Activated T-cell treated with anti-CD3 and anti-CD28 coated beads, Interleukin-2, amount 50 U/mL, for 72 hours (primary cell): Measurements from ENCODE around the gene CPB2. TPM values are rescaled to one million over a fixed set of nuclear protein-coding genes. Genes with fewer than 3 reads are reported as not detected.

Experiments used
- ATAC-seq, 2 donors: fragments of 150-1000 bp; cut with Tn5 transposase; replicated peaks in 1 of 2; 2 replicates each; pipeline ENCODE4 v1.10.0; 2021; ENCODE audit warnings: moderate library complexity in 2 of 2, mild to moderate bottlenecking in 1 of 2
- DNase-seq, 2 donors: peaks; one replicate each; pipeline ENCODE4 v3.0.0; 2021 to 2022; ENCODE audit warnings: mixed read lengths in 1 of 2
- H3K27ac Mint-ChIP-seq: one replicate; pipeline ENCODE4 v1.8.0; 2022; ENCODE audit warnings: mild to moderate bottlenecking, moderate library complexity, mixed read lengths
- H3K27me3 Mint-ChIP-seq: one replicate; pipeline ENCODE4 v1.8.0; 2022; ENCODE audit warnings: low read depth, mixed read lengths
- H3K36me3 Mint-ChIP-seq, 2 donors: one replicate each; pipeline ENCODE4 v1.8.0; 2022; ENCODE audit warnings: mixed read lengths in 2 of 2, mild to moderate bottlenecking in 1 of 2; ENCODE audit not compliant: insufficient read depth in 2 of 2
- H3K4me1 Mint-ChIP-seq: one replicate; pipeline ENCODE4 v1.8.0; 2022; ENCODE audit warnings: low read depth, mixed read lengths
- H3K4me3 Mint-ChIP-seq, 2 donors: one replicate each; pipeline ENCODE4 v1.8.0; 2022; ENCODE audit warnings: mild to moderate bottlenecking in 2 of 2, mixed read lengths in 2 of 2, moderate library complexity in 2 of 2
- H3K9me3 Mint-ChIP-seq, 2 donors: one replicate each; pipeline ENCODE4 v1.8.0; 2022; ENCODE audit warnings: mixed read lengths in 2 of 2
- total RNA-seq, 2 donors: library from RNA; stranded (reverse); gene quantifications; one replicate each; pipeline ENCODE4 v1.2.3, GENCODE V29; 2022

CPB2 gene
- total RNA-seq, 2 donors from 2014 or later = not detected

GRCh38 chr13:46052319-46053161 is 52.3 kb downstream of the CPB2 start, which contains the start of gene ZC3H13:
Gene ZC3H13 (minus strand): TSS chr13:46052746. CDS start chr13:46045507, 7,239 bp downstream.
- peak; percentile 89 to 95 for DNase-seq
- Mint-ChIP-seq H3K9me3 (no peaks in the 10 kb centered on the region), H3K27me3 (peaks cover 7% of the 10 kb centered on the region), H3K4me3 (peak within 1 kb of the TSS; percentile 88 to 95), H3K4me1 (peaks cover 55% of the 10 kb centered on the region), H3K36me3 (peaks cover 0 to 3% of the 10 kb centered on the region in 2 donors), H3K27ac (peak within 1 kb of the TSS; percentile 98)
- ATAC-seq = peak; percentile 100

- DNase-seq = no peak
- H3K27ac Mint-ChIP-seq = peak overlapping the region; percentile 98
- H3K36me3 Mint-ChIP-seq = peaks cover 0 to 3% of the 10 kb centered on the region in 2 donors
- peak overlapping the region; percentile 88 to 95 for H3K4me3 Mint-ChIP-seq
- no peaks in the 10 kb centered on the region for H3K9me3 Mint-ChIP-seq
- peaks cover 7% of the 10 kb centered on the region for H3K27me3 Mint-ChIP-seq
- peaks cover 55% of the 10 kb centered on the region for H3K4me1 Mint-ChIP-seq
- no peak for ATAC-seq
Measured at GRCh38 chr13:46051968-46052318, 52.9 kb downstream of the CPB2 start.

DNA sequence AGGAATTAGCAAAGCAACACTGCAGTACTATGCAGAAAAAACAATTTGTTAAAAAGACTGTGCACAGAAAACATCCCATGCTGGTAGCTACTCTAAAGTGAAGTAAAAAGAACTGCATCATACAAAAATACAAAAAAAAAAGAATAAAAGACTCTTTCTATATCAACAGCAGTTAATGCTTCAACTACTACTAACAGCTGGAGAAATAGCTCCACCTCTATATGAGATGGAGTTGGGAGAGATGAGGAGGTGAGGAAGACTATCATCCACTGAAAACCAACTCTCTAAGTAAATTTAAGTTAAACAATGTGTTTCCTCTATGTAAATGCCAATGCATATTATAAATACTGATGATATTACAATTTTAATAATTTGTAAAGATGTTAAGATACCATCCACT is 54.1 kb downstream of the CPB2 start:
- no peak for ATAC-seq
- Mint-ChIP-seq H3K36me3 (peaks cover 0 to 3% of the 10 kb centered on the region in 2 donors), H3K4me1 (peaks cover 55% of the 10 kb centered on the region), H3K4me3 (peak overlapping the region; percentile 50 to 66), H3K27me3 (no peaks in the 10 kb centered on the region), H3K27ac (no peak overlapping the region), H3K9me3 (no peaks in the 10 kb centered on the region)
- DNase-seq = no peak

GRCh38 chr13:46045424-46045823 is 59.4 kb downstream of the CPB2 start:
- Mint-ChIP-seq H3K27ac (no peak overlapping the region), H3K27me3 (no peaks in the 10 kb centered on the region), H3K4me3 (peak overlapping the region in 1 of 2 donors; percentile 45), H3K9me3 (no peaks in the 10 kb centered on the region), H3K4me1 (peaks cover 40% of the 10 kb centered on the region), H3K36me3 (peaks cover 0 to 6% of the 10 kb centered on the region in 2 donors)
- ATAC-seq = no peak
- no peak for DNase-seq

DNA sequence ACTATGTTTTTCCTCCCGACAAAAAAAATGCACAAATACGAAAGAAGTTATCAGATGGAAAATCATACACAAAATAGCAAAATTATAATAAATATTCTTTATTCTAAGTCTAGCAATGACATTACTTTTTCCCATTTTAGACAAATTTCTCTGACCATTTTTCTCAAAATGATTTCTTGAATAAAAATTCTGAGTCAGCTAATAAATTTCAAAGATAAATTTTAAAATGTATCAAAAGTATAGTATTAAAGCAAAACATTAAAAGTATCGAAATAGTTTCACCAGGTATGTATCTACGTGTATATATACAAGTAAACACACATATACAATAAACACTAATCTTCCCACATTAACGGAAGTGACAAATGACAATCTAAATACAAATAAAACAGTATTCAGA is 61.2 kb downstream of the CPB2 start:
- H3K4me1 Mint-ChIP-seq = peaks cover 26% of the 10 kb centered on the region

DNA sequence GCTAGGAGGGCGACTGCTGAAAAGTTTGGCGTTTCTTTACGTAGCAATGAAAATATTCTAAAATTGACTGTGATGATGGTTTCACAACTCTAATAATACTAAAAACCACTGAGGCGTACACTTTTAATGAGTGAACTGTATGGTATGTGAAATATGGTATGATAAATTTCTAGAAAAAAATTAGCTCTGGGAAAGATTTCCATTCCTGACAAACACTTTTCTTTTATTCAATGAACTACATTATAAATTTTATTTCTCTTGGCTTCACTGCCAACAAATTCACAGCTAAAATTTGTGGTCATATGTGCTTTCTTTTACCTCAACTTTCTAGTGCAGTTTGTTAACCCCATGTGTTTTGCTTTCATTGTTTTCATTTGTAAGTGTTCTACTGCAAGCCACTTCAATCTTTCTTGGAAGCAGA is 63.4 kb downstream of the CPB2 start:
- peaks cover 15% of the 10 kb centered on the region for H3K4me1 Mint-ChIP-seq
- H3K27me3 Mint-ChIP-seq = no peaks in the 10 kb centered on the region
- peaks cover 2 to 18% of the 10 kb centered on the region in 2 donors for H3K36me3 Mint-ChIP-seq
- no peak for DNase-seq
- no peak overlapping the region for H3K27ac Mint-ChIP-seq
- no peak for ATAC-seq
- H3K9me3 Mint-ChIP-seq = no peaks in the 10 kb centered on the region
- no peak overlapping the region for H3K4me3 Mint-ChIP-seq

More for the DNA sequence above, 61.2 kb downstream of the CPB2 start:
- Mint-ChIP-seq H3K9me3 (no peaks in the 10 kb centered on the region), H3K27me3 (no peaks in the 10 kb centered on the region), H3K27ac (no peak overlapping the region), H3K36me3 (peaks cover 0 to 9% of the 10 kb centered on the region in 2 donors), H3K4me3 (no peak overlapping the region)
- no peak for DNase-seq
- ATAC-seq = no peak

- H3K36me3 Mint-ChIP-seq = peaks cover 2 to 22% of the 10 kb centered on the region in 2 donors
- peaks cover 15% of the 10 kb centered on the region for H3K4me1 Mint-ChIP-seq
- DNase-seq (no peak), ATAC-seq (no peak)
- no peaks in the 10 kb centered on the region for H3K27me3 Mint-ChIP-seq
- H3K9me3 Mint-ChIP-seq = no peaks in the 10 kb centered on the region
- H3K4me3 Mint-ChIP-seq = no peak overlapping the region
- no peak overlapping the region for H3K27ac Mint-ChIP-seq
Measured at GRCh38 chr13:46040763-46041162, 64.1 kb downstream of the CPB2 start.

DNA sequence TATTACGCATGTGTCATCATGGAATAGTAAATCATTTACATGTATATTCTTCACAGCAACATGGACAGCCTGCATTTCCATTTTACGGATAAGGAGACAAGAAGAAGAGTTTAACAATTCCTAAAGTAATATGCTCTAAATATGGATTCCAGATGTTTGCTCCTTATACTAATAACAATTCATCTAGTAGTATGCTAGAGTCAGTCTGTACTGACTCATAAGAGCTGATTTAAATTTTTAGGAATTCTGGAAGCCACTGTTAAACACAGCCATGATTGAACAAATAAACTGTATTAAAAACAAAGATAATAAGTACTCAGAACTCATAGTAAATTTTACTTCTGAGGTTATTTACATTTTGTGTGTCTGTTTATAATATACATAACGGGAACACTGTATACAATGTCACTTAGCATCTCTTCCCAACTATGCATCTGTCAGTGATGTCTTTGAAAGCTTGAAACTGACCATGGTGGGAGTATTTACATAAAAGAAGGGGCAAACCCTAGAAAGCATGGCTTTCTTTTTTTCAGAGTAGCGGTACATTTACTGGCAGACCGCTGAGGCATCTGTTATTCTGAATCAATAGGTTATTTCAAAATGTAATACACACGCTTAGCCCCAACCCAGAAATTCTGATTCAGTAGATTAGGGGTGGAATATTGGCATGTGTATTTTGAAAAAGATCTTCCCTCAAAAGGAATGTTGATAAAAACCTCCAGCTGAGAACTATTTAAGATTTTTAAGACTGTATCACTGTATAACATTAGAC is 65.2 kb downstream of the CPB2 start:
- ATAC-seq (no peak), DNase-seq (no peak)
- Mint-ChIP-seq H3K36me3 (peaks cover 2 to 23% of the 10 kb centered on the region in 2 donors), H3K9me3 (no peaks in the 10 kb centered on the region), H3K27me3 (no peaks in the 10 kb centered on the region), H3K4me1 (peaks cover 9% of the 10 kb centered on the region), H3K4me3 (no peak overlapping the region), H3K27ac (peak overlapping the region; percentile 19)

DNA sequence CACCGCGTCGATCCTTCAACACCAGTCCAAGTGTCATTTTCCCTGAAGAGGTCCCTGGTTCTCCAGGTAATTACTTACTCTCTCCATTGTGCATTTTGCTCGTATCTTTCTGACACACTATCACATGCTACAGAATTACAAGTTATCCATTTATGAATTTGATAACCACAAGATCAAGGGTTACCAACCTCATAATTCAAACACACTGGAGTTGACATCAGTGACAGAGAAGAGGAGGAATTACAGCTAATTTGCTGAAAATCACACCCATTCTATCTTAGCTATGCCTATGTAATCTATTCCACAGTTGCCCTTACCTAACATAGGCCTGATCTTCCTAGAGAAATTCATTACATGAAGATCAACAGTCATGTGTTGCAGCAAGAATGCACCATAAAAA is 66.5 kb downstream of the CPB2 start:
- ATAC-seq (no peak), DNase-seq (no peak)
- Mint-ChIP-seq H3K27me3 (no peaks in the 10 kb centered on the region), H3K27ac (no peak overlapping the region), H3K4me3 (no peak overlapping the region), H3K4me1 (peaks cover 9% of the 10 kb centered on the region), H3K36me3 (peaks cover 4 to 23% of the 10 kb centered on the region in 2 donors), H3K9me3 (no peaks in the 10 kb centered on the region)

GRCh38 chr13:46035066-46035465 is 69.8 kb downstream of the CPB2 start:
- ATAC-seq = no peak
- Mint-ChIP-seq H3K27ac (no peak overlapping the region), H3K4me3 (no peak overlapping the region), H3K9me3 (no peaks in the 10 kb centered on the region), H3K36me3 (peaks cover 6 to 31% of the 10 kb centered on the region in 2 donors), H3K4me1 (no peaks in the 10 kb centered on the region), H3K27me3 (no peaks in the 10 kb centered on the region)
- no peak for DNase-seq

DNA sequence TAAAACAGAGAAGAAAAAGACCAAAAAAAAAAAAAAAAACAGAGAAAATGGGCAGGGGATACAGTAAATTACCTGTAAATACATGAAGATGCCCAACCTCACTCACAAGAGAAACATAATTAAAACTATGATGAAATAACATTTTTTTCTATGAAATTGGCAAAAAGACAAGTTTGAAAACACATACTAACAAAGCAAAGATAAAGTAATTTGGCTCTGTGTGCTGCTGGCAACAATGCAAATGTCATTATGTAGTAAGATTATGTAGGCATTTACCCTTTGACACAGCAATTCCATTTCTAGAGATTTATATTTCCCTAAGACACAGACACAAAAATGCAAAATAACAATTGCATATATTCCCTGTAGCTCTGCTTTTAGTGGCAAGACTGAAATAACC is 72.5 kb downstream of the CPB2 start:
- ATAC-seq = no peak

DNA sequence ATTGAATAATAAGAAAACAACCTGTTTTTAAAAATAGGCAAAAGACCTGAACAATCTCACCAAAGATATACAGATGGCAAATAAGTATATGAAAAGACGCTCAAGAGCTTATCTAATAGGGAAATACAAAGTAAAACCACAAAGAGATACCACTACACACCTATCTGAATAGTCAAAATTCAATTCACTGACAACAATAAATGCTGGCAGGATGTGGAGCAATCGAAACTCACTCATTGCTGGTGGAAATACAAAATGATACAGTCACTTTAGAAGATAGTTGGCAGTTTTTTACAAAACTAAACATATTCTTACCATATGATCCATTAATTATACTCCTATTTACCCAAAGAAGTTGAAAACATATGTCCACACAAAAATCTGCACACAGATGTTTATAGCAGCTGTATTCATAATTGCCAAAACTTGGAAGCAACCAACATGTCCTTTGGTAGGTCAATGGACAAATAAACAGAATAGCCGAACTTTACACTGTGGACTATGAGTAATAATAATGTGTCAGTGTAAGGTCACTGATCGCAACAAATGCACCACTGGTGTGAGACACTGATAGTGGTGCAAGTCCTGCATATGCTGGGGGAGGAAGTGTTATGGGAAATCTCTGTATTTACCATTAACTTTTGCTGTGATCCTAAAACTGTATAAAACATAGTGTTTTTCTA is 73.1 kb downstream of the CPB2 start:
- H3K36me3 Mint-ChIP-seq = peaks cover 5 to 25% of the 10 kb centered on the region in 2 donors
- H3K9me3 Mint-ChIP-seq = no peaks in the 10 kb centered on the region
- H3K4me3 Mint-ChIP-seq = no peak overlapping the region
- no peaks in the 10 kb centered on the region for H3K27me3 Mint-ChIP-seq
- ATAC-seq (no peak), DNase-seq (no peak)
- H3K4me1 Mint-ChIP-seq = no peaks in the 10 kb centered on the region
- peak overlapping the region; percentile 79 for H3K27ac Mint-ChIP-seq

More for the DNA sequence above, 72.5 kb downstream of the CPB2 start:
- no peak for DNase-seq
- no peak overlapping the region for H3K27ac Mint-ChIP-seq
- H3K9me3 Mint-ChIP-seq = no peaks in the 10 kb centered on the region
- no peak overlapping the region for H3K4me3 Mint-ChIP-seq
- H3K27me3 Mint-ChIP-seq = no peaks in the 10 kb centered on the region
- no peaks in the 10 kb centered on the region for H3K4me1 Mint-ChIP-seq
- H3K36me3 Mint-ChIP-seq = peaks cover 7 to 26% of the 10 kb centered on the region in 2 donors

DNA sequence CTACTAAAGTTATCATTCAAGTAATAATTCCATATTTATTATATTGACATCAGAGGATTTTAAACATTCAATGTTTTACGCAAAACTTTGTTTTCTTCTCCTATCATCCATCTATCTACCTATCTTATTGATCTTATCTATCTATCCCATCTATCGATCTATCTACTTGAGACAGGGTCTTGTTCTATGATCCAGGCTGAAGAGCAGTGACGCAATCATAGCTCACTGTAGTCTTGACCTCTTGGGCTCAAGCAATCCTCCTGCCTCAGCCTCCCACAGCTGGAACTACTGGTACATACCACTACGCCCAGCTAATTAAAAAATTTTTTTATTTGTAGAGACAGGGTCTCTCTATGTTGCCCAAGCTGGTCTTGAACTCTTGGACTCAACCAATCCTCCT is 79.7 kb downstream of the CPB2 start:
- no peaks in the 10 kb centered on the region for H3K9me3 Mint-ChIP-seq
- peaks cover 1 to 7% of the 10 kb centered on the region in 2 donors for H3K36me3 Mint-ChIP-seq
- no peaks in the 10 kb centered on the region for H3K4me1 Mint-ChIP-seq
- DNase-seq (no peak), ATAC-seq (no peak)
- H3K27ac Mint-ChIP-seq = no peak overlapping the region
- no peaks in the 10 kb centered on the region for H3K27me3 Mint-ChIP-seq
- no peak overlapping the region for H3K4me3 Mint-ChIP-seq
